ENCODE measurements around the gene ELOVL5.
"Not testable (repeated sequence)": the region's sequence is repeated elsewhere in the genome, so short reads cannot be mapped to it uniquely, and the experiment has no call there.

Gene ELOVL5, protein sequence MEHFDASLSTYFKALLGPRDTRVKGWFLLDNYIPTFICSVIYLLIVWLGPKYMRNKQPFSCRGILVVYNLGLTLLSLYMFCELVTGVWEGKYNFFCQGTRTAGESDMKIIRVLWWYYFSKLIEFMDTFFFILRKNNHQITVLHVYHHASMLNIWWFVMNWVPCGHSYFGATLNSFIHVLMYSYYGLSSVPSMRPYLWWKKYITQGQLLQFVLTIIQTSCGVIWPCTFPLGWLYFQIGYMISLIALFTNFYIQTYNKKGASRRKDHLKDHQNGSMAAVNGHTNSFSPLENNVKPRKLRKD

GRCh38 chr6:53348371-53349208 is at the start of gene ELOVL5:
Gene ELOVL5 (minus strand): TSS chr6:53348950. CDS start chr6:53295699, 53,251 bp downstream.
- peak; percentile 84 to 93 (median 86) for DNase-seq (ENCODE audit: low read depth in 3 of 3, low spot score in 1 of 3)

GRCh38 chr6:53397283-53397682 is 48.5 kb upstream of the ELOVL5 start:
- DNase-seq (ENCODE audit: low read depth in 3 of 3, low spot score in 1 of 3) = no peak

- DNase-seq (ENCODE audit: low read depth in 3 of 3, low spot score in 1 of 3) = no peak
Observed at GRCh38 chr6:53395986-53396385, 47.2 kb upstream of the ELOVL5 start.

GRCh38 chr6:53394704-53395103 is 46.0 kb upstream of the ELOVL5 start:
- DNase-seq (ENCODE audit: low read depth in 3 of 3, low spot score in 1 of 3) = no peak

DNA sequence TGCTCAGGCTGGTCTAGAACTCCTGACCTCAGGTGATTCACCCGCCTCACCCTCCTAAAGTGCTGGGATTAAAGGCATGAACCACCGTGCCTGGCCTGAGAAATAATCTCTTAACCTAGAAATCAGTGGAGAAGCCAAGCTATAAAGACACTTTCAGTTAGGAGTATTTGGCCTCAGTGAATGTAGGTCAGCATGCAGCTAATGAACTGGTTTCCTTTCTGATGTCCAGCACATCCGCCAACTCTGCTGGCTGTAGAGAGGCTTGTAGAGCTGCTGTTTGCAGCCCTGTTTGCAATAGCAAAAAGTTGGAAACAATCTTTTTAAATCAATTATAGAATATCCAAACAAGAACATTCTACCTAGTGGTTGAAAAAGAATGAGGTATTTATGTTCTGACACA is 42.4 kb upstream of the ELOVL5 start:
- no peak for DNase-seq (ENCODE audit: low read depth in 3 of 3, low spot score in 1 of 3)

DNA sequence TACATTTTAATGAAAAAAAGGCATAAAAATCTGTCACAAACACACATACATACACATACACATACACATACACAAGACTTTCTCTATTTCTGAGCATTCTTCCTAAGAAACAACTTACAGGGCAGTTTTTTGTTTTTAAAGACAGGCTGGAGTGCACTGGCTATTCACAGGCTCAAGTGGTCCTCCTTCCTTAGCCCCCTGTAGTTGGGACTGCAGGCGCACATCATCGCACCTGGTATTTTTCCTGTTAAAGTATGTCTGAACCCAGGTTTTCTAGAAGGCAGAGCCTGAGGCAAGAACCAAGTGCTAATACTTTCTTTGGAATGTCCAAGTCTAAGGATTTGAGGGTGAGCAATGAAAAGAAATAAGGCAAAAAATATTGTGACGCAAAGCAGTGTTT is 41.3 kb upstream of the ELOVL5 start:
- DNase-seq (ENCODE audit: low read depth in 3 of 3, low spot score in 1 of 3) = no peak

- DNase-seq (ENCODE audit: low read depth in 3 of 3, low spot score in 1 of 3) = not testable (repeated sequence)
Observed at GRCh38 chr6:53388615-53389014, 39.9 kb upstream of the ELOVL5 start.

DNA sequence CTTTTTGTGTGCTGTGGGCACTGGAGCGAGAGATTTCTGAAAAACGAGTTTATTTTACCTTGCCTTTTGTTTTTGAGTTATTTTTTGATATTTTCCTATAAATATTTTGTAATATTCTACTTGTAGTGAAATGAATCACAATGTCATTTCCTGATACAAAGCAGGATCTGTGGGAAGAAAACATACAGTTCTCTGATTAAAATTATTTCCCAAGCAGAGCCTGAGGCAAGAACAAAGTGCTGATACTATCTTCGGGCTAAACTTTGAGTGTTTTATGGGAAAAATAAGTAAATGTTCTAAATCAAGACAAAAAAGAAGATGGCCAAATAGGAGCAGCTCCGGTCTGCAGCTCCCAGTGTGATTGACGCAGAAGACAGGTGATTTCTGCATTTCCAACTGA is 33.7 kb upstream of the ELOVL5 start:
- DNase-seq (ENCODE audit: low read depth in 3 of 3, low spot score in 1 of 3) = no peak

DNA sequence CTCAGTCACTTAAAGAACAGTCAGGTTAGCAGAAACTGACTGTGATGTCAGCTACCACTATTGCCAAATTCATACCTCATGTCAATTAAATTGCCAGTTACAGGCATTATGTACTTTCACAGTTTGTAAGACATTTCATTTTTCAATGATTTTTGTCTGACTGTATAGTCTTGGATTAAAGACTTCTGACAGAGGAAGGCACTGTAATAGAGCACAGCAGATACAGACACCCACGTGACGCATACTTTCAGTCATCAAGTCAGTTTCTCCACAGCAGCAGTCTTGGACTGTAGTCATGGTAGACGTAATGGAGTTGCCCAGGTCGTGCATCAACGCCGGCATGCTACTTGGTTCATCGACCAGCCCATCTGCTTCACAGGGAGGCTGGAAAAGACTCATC is 29.5 kb upstream of the ELOVL5 start:
- DNase-seq (ENCODE audit: low read depth in 3 of 3, low spot score in 1 of 3) = no peak

DNA sequence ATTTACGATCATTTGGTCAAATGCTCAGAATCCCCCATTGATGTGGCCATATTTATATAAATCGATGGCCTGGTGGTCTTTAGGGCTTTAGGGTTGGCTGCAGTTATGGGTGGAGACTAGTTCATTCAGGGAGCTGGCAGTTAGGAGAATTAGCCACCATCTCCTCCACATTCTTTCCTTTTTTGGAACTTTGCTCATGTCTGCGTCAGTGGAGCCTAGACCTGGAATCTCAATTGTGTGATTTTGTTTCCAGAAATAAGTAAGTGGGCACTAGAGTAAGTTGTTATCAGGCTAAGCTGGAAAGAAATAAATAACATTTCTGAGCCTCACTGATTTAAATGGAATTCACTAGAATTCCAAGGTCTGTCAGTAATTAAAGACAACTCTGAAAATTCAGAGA is 29.0 kb upstream of the ELOVL5 start:
- DNase-seq (ENCODE audit: low read depth in 3 of 3, low spot score in 1 of 3) = no peak

GRCh38 chr6:53377289-53377688 is 28.5 kb upstream of the ELOVL5 start:
- DNase-seq (ENCODE audit: low read depth in 3 of 3, low spot score in 1 of 3) = no peak

DNA sequence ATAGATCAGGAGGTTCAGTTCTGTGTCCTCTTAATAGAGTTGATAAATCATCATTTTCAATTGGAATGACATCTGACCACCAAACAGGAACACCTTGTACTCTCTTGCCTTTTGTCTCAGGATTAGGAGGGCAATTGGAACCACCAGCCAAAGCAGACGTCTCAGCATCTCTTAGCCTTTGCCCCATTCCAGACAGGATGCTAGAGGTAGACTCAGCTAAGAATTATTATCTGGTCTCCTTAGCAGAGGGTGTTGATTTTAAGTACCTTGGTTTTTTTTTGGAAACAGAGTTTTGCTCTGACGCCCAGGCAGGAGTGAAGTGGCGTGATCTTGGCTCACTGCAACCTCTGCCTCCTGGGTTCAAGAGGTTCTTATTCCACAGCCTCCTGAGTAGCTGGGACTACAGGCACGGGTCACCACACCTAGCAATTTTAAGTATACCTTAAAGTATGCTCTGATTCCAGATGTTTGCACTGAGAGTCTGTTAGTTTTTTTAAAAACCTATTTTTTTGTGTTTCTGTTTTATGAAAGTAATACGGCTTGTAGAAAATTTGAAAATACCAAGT is 28.0 kb upstream of the ELOVL5 start:
- no peak for DNase-seq (ENCODE audit: low read depth in 3 of 3, low spot score in 1 of 3)

- no peak for DNase-seq (ENCODE audit: low read depth in 3 of 3, low spot score in 1 of 3)
Observed at GRCh38 chr6:53375847-53376246, 27.1 kb upstream of the ELOVL5 start.

DNA sequence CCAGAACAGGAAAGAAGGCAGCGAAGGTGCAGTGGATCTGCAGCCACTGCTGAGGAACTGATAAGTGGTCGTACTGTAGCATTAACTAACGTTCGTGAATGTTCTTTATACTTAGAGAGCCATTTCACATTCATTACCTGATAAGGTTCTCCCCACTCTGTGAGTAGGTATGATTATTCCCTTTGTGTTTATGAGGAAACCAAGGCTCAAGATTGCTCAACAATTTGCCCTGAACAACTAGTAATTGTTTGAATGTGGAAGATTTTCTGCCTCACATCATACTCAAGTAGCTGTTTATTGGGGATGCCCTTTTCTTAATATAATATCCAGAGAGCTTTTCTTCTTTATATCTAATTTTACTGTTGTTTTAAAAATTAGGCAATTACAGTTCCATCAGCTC is 24.9 kb upstream of the ELOVL5 start:
- no peak for DNase-seq (ENCODE audit: low read depth in 3 of 3, low spot score in 1 of 3)

GRCh38 chr6:53369876-53370515 is 21.2 kb upstream of the ELOVL5 start:
- no peak for DNase-seq (ENCODE audit: low read depth in 3 of 3, low spot score in 1 of 3)

- no peak for DNase-seq (ENCODE audit: low read depth in 3 of 3, low spot score in 1 of 3)
Observed at GRCh38 chr6:53369051-53369450, 20.3 kb upstream of the ELOVL5 start.

- no peak for DNase-seq (ENCODE audit: low read depth in 3 of 3, low spot score in 1 of 3)
Observed at GRCh38 chr6:53366128-53366641, 17.4 kb upstream of the ELOVL5 start.

GRCh38 chr6:53363341-53364079 is 14.8 kb upstream of the ELOVL5 start:
- DNase-seq (ENCODE audit: low read depth in 3 of 3, low spot score in 1 of 3) = no peak

- DNase-seq (ENCODE audit: low read depth in 3 of 3, low spot score in 1 of 3) = peak in 1 of 3 donors; percentile 36
Observed at GRCh38 chr6:53361549-53362031, 12.8 kb upstream of the ELOVL5 start.

- DNase-seq (ENCODE audit: low read depth in 3 of 3, low spot score in 1 of 3) = no peak
Observed at GRCh38 chr6:53360093-53360912, 11.6 kb upstream of the ELOVL5 start.
